ENCODE data around the gene IDH1.

DNA sequence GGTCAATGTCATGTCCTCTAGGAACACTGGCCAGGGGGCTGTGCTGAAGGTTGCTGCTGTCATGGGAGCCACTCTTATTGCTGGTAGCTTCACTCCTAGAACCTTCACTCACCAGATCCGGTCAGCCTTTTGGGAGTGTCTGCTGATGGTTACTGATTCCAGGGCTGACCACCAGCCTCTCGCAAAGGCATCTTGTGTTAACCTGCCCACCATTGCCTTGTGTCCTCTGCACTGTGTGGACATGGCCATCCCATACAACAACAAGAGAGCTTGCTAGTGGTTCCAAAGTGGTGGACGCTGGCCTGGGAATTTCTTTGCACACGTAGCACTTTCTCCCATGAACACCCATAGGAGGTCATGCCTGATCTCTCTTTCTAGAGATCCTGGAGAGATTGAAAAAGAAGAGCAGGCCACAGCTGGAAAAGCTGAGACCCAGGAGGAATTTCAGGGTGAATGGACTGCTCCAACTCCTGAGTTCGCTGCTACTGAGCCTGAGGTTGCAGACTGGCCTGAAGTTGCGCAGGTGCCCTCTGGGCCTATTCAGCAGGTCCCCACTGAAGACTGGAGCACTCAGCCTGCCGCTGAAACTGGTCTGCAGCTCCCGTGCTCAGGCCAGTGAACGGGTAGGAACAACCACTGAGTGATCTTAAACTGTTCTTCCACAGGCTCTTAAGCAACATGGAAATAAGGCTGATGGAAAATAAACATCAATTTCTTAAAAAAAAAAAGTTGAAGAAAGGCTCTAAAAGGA, 46.4 kb downstream of the IDH1 start:
- TF ChIP-seq SMC3 (IDR thresholded peaks at IDR 0.05) (no peak), ZFP36 (IDR thresholded peaks at IDR 0.05; ENCODE audit: borderline replicate concordance, partially characterized antibody) (no peak), PHF8 (IDR thresholded peaks at IDR 0.05; ENCODE audit: borderline replicate concordance, low read depth) (no peak), FOSB (CRISPR knock-in tag; IDR thresholded peaks at IDR 0.05) (no peak), ZC3H11A (IDR thresholded peaks at IDR 0.05) (no peak), MYC (IDR thresholded peaks at IDR 0.05; ENCODE audit: borderline replicate concordance, low read length) (no peak), JUN (IDR thresholded peaks at IDR 0.05) (no peak), POLR2A (IDR thresholded peaks at IDR 0.05; ENCODE audit: low read length) (no peak), NR3C1 (IDR thresholded peaks at IDR 0.05) (no peak)
- TF ChIP-seq, protein P1, sequence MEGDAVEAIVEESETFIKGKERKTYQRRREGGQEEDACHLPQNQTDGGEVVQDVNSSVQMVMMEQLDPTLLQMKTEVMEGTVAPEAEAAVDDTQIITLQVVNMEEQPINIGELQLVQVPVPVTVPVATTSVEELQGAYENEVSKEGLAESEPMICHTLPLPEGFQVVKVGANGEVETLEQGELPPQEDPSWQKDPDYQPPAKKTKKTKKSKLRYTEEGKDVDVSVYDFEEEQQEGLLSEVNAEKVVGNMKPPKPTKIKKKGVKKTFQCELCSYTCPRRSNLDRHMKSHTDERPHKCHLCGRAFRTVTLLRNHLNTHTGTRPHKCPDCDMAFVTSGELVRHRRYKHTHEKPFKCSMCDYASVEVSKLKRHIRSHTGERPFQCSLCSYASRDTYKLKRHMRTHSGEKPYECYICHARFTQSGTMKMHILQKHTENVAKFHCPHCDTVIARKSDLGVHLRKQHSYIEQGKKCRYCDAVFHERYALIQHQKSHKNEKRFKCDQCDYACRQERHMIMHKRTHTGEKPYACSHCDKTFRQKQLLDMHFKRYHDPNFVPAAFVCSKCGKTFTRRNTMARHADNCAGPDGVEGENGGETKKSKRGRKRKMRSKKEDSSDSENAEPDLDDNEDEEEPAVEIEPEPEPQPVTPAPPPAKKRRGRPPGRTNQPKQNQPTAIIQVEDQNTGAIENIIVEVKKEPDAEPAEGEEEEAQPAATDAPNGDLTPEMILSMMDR (IDR thresholded peaks at IDR 0.05): no peak
- TF ChIP-seq, protein P2, sequence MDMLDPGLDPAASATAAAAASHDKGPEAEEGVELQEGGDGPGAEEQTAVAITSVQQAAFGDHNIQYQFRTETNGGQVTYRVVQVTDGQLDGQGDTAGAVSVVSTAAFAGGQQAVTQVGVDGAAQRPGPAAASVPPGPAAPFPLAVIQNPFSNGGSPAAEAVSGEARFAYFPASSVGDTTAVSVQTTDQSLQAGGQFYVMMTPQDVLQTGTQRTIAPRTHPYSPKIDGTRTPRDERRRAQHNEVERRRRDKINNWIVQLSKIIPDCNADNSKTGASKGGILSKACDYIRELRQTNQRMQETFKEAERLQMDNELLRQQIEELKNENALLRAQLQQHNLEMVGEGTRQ (IDR thresholded peaks at IDR 0.05): no peak
- TF ChIP-seq, protein P3, sequence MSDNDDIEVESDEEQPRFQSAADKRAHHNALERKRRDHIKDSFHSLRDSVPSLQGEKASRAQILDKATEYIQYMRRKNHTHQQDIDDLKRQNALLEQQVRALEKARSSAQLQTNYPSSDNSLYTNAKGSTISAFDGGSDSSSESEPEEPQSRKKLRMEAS (IDR thresholded peaks at IDR 0.05): no peak
